ENCODE results near the gene ZNF804B.
"Not testable (repeated sequence)": the region's sequence is repeated elsewhere in the genome, so short reads cannot be mapped to it uniquely, and the experiment has no call there.

Gene ZNF804B

DNA sequence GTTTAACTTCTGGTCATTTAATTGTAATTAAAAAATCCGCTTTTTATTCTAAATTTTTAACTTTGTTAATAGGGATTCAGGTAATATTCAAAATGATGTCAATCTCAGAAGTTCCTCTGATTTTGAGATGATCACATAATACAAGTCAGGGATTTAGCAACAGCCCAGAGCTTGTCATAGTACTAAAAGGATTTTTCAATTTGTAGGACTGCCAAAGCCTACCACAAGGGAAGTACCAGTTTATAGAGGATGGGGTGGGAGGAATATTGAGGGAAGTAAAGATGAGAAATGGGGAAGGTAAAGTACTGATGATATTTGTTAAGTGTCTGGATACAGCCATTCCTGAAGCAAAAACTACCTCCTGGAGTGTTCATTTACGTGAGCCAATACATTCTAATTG lies 314.3 kb downstream of the ZNF804B start:
- in situ Hi-C loops (cut with MboI; ENCODE audit: low sequenced_read_pairs), result no loop called here

DNA sequence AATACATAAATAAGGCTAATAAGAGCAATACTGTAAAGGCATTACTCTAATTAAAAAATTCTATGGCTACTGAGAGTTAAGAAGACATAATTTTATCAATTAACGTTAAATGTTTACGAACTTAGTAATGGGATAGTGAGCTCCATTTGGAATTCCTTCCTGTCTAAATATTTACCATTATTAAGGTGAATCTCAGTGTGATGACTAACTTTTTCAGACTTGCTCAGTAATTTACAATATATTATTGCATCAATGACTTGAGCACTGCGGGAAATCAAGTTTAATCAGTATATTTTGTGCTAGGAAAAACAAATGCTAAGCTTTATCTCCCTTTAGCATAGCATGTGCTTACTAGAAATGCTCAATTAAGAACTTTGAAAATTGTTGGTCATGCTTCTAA lies 318.5 kb downstream of the ZNF804B start:
- in situ Hi-C loops (cut with MboI; ENCODE audit: low sequenced_read_pairs), result no loop called here

DNA sequence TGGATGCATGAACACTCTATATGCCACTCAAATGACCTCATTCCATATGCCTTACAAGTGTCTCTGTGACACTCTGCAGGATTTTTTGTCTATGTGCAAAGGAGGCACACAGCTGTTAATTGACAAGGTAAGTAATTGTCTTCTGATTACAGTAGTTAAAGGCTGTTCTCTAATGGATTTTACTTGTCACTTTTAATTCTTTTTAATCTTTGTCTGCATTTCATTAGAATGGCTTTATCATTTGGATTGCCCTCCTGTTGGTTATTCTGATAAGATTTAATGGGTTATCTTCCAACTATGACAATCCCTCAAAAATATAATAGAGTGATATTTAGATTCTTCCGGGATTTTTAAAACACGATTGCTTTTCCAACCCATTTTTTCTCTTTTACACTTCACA lies 326.1 kb downstream of the ZNF804B start:
- in situ Hi-C loops (cut with MboI; ENCODE audit: low sequenced_read_pairs), result no loop called here

DNA sequence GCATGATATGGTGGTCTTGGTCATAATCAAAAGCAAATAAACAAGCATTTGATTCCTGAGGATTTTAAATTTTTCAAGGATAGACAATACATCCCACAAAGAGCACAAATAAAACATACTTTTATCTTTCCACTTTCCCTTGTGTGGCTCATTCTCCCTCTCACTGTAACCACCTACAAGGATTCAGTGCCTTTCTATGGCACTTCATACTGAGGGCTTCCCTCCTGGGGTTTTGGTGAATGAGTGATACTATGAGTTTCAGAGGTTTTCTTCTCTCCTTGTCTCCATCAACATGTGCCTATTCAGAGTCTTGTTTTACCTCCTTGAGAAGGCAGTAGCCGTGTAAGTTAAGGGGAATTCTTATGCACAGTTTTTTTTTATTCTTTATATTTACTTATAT lies 332.1 kb downstream of the ZNF804B start:
- in situ Hi-C loops (cut with MboI; ENCODE audit: low sequenced_read_pairs), result no loop called here

DNA sequence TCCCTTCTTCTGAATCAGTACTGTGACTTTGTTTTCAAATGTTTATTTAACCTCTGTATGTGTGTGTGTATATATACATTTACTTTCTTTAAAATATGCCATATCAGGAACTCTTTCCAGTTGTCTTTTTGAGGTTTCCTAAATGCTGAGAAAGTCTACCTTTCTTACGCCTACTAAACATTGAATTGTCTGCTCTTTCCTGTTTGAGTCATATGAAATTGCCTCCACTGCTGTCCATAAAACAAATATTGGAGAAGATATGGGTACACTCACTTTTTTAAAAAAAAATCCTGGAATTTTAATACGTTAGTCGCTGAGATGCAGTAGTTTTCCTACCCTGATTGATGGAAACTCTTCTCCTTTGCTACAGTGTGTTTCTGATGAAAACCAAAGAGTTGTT lies 334.8 kb downstream of the ZNF804B start:
- in situ Hi-C loops (cut with MboI; ENCODE audit: low sequenced_read_pairs), result no loop called here

DNA sequence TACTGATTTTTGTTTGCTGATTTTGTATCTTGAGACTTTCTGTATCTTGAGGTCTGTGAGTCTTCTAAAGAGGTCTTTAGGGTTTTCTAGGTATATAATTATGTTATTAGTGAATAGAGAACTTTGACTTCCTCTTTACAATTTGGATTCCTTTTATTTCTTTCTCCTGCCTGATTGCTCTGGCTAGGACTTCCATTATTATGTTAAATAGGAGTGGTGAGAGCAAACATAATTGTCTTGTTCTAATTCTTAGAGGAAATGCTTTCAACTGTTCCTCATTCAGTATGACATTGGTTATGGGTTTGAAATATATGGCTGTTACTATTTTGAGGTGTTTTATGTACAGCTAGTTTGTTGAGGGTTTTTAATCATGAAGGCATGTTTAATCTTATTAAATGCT lies 344.1 kb downstream of the ZNF804B start:
- in situ Hi-C loops (cut with MboI; ENCODE audit: low sequenced_read_pairs), result no loop called here

DNA sequence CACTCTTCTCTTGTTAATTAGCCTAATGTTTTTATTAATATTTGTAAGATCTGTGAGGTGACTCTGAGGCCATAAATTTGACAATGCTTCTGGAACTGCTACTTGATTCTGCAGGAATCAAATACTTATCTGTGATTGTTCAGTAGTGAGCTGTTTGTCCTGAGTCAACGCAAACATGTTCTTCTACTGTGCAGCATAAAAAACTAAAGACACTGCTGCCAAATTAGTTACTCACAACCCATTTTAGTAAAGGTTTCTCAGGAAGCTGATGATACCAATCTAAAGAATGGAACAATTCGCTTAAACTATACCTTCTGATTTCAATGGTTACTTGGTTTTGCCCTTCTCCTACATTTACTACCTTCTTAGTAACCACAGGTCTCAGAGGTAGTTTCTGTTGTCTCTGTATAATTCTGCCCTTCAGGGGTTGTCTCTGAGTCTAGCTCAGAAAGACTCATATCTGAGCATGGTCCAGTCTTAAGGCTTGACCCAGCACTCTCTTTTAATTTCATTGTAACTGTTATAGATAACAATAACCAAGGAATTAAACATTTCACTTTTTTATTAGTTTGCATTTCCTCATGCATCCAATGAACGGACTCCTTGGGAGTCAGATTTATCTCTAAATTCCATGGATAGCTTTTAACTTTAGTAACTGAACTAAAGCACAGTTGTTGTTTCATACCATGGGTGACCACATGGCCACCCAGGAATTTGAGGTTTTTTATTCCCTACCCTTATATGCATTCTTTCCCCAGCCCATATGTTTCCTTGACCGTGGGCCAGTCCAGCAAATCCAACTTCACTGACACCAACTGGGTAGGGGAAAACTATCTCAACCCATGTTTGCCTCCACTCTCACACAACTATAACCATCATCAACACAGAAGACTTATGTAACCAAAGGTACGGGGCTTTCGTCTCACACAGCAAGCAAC lies 345.5 kb downstream of the ZNF804B start:
- in situ Hi-C loops (cut with MboI; ENCODE audit: low sequenced_read_pairs), result no loop called here

DNA sequence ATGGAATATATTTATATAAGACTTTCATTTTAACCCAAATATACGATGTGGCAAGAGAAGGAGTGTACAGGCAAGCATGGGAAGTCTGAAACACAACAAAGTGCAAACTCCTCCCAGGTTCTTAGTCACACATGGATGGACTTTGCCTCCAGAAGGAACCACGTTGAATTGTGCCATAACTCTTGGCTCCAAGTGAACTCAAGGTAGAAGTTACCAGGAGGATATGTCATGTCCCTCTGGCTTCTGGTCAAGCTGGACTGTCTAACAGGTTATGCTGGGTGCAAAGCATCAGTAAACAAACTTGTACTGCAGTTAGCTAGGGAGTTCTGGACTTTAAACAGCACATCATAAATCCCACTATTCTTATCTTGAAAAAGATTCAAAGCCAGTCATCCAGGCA lies 364.4 kb downstream of the ZNF804B start:
- in situ Hi-C loops (cut with MboI; ENCODE audit: low sequenced_read_pairs), result no loop called here

DNA sequence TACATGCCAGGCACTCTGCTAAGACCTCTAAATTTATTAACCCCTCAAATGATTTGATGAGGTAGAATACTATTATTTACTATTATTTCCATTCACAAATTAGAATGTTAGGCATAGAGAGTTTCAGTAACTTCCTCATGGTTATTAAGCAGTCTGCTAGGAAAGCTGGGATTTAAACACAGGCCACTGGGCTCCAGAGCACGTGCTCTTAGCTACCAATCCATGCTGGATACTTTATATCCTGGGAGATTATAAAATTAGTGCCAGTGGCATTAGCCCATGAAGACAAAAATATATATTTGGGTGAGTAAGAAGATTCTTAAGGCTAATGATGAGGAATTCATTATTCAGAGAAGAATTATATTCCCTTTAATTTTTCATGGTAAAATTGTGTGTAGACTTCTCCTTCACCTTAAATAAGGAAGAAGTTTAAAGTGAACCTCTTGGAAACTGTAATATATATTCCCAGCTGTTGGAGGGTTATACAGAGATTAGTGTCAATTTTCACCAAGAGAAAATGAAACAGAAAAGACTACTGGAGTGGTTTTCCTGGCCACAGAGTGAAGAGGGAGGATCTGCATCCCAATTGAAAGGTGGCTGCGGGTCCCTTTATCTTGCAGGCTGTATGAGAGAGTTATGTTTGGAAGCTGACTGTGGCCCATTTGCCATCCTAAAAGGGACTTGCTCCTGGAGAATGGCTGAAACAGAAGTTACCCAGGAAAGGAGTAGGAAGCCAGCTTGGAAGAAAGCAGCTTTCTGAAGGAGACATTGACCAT lies 370.3 kb downstream of the ZNF804B start:
- in situ Hi-C loops (cut with MboI; ENCODE audit: low sequenced_read_pairs), result no loop called here

DNA sequence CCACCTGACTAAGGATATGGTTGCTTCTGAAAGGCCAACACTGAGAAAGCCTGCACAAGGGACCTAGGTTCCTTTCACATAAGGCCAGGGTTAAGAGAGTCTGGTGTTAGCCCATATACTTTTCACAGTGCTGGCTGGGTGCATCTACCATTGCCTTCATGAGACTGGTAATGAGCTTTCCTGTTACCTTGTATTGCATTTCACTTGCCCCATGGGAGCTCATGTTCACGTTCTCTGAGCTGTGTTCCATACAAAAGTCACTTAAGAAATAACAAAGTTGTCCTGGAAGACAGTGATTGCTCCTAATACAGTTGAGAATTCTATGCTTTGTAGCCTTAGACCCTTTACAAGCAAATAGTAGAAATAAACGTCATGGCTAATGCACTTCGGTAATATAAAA lies 373.9 kb downstream of the ZNF804B start:
- in situ Hi-C loops (cut with MboI; ENCODE audit: low sequenced_read_pairs), result no loop called here

DNA sequence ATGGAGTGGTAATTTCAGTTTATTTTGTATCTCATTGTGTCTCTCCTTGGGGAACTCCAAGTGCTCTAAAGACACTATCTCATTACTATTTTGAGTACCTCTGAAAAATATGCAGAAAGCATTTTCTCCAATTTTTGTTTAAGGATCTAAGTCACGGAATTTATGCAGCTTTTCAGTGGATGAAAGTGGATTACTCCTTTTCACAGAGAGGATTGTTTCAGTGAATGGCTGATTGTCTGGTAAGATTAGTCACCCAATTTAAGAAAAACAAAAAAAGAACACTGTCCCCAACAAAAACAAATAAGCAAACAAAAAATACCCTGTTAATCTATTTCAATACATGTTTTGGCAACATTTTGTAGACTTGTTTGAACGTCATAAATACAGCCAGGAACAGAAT lies 374.3 kb downstream of the ZNF804B start:
- in situ Hi-C loops (cut with MboI; ENCODE audit: low sequenced_read_pairs), result no loop called here

DNA sequence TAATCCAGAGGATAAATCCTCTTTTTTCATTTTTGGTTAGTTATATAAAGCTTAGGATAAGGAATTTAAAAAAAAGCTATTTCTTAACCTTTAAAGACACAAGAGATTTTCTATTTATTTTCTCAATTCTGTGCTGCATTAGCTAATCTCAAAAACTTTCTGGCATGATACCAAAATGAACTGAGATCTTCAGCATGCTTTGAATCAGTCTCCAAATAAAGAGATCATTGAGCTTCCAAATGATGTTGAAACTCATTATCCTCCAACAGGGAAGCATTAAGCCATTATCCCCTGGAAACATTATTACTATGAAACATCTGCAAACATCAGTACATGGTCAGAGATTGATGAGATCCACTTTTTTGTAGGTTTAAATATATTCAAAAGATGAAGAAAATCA lies 386.3 kb downstream of the ZNF804B start:
- in situ Hi-C loops (cut with MboI; ENCODE audit: low sequenced_read_pairs), result no loop called here

DNA sequence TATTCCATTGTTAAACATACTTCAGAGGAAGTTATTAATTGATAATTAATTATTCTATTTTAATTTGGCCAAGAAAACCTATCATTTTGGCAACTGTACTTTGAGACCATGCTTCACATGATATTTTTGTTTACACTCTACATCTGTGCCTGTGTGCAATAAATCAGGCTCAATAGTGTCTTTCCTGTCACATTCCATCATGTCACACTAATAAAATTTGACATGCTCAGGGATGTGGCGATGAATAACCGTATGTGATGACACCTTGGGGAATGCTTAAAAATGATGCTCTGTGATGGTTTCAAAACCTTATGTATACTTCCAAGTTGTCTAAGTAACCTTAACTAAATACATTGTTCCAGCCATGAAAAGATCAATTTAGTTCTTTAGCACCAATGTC lies 400.6 kb downstream of the ZNF804B start:
- in situ Hi-C loops (cut with MboI; ENCODE audit: low sequenced_read_pairs), result no loop called here

DNA sequence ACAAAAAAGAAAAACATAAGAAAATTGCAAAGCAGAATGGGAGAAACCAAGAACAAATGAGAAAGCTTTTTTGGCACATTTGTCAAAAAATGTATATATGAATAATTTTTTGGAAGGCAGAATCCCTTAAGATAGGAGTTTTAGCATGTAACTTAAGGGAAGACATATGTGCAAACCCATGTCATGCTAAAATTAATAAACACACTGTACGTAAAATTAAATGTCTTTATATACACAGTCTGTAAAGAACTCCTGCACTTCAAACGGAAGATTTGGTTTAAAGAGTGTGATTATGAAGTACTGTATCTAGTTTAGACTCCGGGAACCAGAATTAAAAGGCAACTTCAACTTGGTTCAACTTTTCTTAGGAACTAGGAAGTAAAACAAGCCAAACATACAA lies 405.9 kb downstream of the ZNF804B start:
- in situ Hi-C loops (cut with MboI; ENCODE audit: low sequenced_read_pairs), result no loop called here

DNA sequence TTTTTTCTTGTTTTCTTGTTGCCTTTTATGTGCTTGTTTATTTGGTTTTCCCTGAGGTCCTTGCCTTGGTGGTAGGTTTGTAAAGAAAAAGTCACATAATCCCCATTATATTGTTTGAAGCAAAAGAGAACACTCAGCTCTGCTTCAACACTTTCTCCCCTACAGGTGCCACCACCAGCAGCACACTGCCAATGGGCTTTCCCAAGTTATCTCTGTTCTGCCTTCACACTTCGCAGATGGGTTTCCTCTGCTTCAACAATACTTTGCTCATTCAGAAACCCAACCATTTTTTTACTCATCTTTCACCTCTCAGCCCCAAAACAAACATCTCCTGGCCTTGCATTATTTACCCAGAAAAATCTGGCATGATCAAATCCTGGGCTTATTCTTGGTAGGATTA lies 411.1 kb downstream of the ZNF804B start:
- in situ Hi-C loops (cut with MboI; ENCODE audit: low sequenced_read_pairs), result no loop called here

DNA sequence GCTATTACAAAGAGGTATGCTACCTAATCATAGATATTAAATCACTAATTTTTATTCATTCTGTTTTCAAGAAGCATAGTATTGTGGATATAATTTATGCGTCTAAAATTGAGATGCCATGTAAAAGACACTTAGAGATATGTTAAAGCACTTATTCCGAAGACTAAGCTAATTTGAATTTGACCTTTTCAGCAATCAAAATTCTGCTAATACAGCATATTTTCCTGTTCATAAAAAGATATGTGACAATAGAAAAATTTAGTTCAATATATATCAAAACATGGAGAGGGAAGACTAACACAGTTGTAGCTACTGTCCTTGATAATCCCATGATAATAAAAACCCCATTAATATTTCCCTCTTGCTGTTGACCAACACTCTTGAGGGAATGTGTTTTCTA lies 422.6 kb downstream of the ZNF804B start:
- in situ Hi-C loops (cut with MboI; ENCODE audit: low sequenced_read_pairs), result no loop called here

DNA sequence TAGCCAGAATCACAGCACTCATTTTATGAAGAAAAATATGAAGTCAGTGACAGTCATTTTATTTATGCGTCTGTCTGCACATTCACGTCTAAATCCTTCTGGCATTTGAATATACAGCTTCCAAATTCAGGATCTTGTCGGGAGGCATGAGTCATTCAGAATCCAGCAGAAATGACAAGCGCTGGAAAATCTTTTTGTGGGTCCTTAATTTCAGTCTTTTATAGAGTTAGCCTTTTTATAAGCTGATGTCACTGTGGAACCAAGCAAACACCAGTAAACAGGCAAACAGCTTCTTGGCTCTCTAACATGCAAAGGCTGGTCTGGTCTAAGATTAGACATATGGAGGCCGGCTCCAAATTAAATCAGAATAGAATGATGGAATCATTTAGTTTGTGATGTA lies 424.2 kb downstream of the ZNF804B start:
- in situ Hi-C loops (cut with MboI; ENCODE audit: low sequenced_read_pairs), result no loop called here

DNA sequence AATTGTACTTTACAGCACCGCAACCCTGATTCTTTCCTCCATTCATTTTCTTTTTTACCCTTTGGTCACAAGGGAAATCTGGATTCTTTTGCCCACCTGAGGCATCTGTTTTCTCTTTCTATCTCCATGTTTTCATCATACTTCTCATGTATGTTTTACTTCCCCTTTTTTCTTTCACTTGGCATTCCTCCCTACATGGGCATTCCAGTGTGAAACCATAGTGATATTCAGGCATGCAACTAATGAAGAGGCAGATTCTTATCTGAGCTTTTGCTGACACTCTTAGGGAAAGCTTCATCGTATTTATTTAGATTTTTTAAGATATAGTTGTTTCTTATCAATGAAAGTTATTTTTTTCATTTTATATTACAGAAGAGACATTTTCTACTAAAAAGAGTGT lies 441.3 kb downstream of the ZNF804B start:
- in situ Hi-C loops (cut with MboI; ENCODE audit: low sequenced_read_pairs), result no loop called here

DNA sequence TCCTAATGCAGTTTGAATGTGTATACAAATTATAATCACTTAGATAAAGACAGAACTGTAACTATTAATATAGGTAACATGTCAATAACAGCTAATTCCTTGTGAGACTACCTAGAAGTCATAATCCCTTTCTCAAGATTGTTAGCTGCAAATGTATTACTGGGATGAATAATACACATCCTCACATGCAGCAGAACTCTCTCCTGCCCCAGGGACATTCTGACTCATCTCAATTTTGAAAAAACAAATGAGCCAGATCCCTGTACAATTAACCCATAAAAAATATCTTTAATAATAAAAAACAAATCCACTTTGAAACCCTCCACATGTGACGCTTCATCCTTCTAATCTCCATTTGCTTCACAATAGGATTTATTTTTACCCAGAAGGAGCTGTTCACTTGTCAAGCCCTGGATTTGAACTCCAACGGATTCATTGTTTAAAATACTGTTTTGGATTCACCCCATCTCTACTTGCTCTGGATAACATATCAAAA lies 464.4 kb downstream of the ZNF804B start:
- in situ Hi-C loops (cut with MboI; ENCODE audit: low sequenced_read_pairs), result no loop called here

DNA sequence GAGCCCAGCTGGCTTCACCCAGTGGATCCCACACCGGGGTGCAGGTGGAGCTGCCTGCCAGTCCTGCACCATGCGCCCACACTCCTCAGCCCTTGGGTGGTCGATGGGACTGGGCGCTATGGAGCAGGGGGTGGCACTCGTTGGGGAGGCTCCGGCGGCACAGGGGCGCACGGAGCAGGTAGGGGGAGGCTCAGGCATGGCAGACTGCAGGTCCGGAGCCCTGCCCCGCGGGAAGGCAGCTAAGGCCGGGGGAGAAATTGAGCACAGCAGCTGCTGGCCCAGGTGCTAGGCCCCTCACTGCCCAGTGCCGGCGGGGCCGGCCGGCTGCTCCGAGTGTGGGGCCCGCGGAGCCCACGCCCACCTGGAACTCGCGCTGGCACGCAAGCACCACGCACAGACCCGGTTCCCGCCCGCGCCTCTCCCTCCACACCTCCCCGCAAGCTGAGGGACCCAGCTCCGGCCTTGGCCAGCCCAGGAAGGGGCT lies 469.2 kb downstream of the ZNF804B start:
- in situ Hi-C loops (cut with MboI; ENCODE audit: low sequenced_read_pairs), result not testable (repeated sequence)

DNA sequence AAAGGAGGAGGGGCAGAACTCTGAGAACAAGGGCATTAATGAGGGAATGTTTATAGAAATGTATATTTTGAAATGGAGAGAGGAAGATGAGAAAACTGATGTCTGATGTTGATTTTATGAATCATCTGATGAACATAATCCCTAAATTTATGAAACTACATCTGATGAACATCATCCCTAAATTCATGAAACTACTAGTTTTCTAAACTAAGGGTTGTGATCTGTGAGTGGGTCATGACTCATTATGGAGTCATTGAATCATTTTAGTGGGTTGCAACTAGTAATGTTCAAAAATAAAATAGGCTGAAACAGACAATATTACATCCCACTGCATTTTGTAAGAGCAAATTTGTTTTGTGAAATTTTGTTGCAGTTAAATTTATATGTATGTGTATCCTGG lies 478.7 kb downstream of the ZNF804B start:
- in situ Hi-C loops (cut with MboI; ENCODE audit: low sequenced_read_pairs), result no loop called here

DNA sequence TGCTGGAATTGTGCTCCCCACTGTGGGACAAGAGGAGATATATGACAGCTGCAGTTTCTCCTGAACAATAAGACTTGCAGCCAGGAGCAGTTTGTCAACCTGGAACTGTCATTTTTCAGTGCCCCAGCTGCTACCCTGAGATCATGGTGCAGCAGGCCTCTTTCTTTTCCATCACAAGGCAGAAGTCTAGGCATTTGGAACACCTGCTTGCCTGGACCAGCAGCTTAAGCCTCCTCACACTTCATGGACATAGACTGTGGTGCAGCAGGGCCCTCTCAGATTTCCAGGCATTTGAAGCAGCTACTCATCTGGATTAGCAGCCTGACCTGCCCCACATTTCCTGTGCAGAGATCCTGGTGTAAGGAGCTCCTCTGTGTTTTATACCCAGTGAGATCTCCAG lies 486.7 kb downstream of the ZNF804B start:
- in situ Hi-C loops (cut with MboI; ENCODE audit: low sequenced_read_pairs), result no loop called here
